Stimulated activated naive CD4-positive, alpha-beta T cell treated with Interleukin-2 at 50 U/mL for 16 hours (primary cell): ENCODE measurements around the gene ZFP3.
"Not testable (repeated sequence)": the region's sequence is repeated elsewhere in the genome, so short reads cannot be mapped to it uniquely, and the experiment has no call there.

ENCODE experiments used
- DNase-seq: peaks from one replicate; lab custom pipeline; 2025; lab: John Stamatoyannopoulos, UW

Gene ZFP3

DNA sequence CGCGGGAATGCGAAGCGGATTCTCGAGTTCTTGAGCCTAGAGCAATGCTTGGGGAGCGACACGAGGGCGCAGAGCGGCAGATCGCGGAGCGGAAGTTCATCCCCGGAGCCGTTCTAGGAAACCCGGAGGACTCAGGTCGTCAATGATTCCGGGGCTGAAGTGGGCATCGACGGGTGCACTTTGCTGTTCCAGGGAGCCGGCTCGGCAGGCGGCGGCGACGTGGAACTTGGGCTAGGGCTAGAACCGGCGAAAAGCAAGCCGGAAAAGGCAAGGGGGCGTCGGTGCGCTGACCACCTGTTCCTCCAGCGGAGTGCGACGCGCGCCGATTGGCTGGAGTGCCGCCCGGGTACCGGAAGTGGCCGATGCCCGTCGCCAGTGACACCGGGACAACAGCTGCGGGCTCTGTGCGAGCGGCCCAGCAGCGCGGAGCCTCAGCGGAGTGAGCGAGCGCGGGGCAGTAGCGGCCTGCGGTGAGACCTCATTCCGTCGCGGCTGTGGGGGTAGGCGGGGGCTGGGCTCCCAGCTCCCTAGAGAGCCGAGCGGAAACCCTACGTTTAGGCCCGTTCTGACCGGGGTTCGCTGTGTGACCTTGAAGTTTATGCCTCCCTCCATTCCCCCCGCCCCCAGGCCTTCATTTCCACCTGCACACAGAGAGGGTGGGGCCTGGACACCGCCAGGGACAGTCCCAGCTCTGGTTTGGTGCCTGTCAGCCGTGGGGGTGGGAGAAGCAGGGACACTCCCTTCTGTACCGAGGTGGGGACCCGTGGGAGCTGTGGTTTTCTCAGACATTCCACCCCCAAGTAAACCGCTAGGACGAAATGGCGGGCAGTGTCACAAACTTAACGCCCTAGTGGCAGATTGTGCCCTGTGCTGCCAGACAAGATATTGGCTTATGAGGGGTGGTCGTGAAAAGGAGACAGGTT lies at the start of gene ZFP3:
TSS of gene ZFP3 (plus strand) at position 362 of the 923 bp plus-strand sequence. CDS start 13,038 bp downstream, outside the sequence.
- DNase-seq = peak; percentile 74

DNA sequence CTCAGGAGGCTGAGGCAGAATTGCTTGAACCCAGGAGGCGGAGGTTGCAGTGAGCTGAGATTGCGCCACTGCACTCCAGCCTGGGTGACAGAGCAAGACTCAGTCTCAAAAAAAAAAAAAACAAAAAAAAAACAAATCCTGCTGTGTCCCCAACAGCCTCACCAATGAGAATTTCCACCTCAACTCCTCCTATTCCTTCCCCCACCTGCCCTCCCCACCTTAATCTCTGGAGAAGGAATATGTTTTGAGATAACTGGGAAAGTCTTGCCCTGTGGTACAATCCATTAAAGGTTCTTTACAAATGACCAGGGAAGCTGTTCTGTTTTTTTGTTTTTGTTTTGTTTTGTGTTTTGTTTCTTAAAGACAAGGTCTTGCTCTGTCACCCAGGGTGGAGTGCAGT lies 48.1 kb upstream of the ZFP3 start:
- not testable (repeated sequence) for DNase-seq

DNA sequence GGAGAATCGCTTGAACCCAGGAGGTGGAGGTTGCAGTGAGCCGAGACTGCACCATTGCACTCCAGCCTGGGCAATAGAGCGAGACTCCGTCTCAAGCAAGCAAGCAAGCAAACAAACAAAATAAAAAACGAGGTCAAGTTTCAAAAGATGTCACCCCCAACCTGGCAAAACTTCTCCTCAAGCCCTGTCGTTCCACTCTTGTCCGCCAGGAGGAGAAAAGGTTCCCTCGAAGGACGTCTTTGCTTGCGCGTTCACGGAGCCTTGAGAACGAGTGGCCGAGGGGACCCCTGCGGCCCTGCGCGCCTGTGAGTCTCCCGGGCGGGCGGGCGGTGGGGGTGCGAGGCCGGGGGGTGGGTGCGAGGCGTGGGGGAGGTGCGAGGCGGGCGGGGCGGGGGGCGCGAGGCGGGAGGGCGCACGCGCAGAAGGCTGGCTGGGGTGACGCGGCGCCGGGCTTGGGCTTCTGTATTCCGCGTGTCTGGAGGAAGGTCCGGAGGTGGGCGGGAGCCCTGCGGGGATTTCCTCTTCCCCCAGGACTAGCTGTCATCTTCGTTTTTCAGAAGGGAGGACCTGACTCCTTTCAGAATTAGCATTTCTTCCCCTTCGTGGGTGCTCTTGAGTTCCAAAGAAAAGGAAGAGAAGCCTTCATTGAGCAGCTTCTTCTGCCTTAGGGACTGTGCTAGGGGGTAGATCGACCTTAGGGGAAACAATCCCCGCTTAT lies 46.7 kb upstream of the ZFP3 start:
- peak; percentile 90 for DNase-seq

DNA sequence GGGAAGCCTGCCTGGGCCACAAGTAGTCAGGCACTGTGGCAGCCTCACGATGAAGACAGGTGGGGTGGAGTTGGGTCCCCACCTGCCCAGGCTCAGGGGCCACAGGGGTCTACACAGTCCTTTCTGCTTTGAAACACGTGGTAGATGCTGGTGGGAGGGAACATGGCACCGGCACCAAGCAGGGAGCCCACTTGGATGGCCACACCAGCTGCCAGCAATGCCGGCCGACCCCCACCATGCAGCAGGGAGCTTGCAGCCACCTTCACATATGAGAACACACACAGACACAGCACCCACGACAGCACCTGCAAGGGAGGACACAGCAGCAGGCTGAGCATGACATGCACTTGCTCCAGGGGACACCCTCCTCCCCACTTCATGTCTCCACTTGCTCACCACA lies 45.4 kb upstream of the ZFP3 start:
- no peak for DNase-seq

DNA sequence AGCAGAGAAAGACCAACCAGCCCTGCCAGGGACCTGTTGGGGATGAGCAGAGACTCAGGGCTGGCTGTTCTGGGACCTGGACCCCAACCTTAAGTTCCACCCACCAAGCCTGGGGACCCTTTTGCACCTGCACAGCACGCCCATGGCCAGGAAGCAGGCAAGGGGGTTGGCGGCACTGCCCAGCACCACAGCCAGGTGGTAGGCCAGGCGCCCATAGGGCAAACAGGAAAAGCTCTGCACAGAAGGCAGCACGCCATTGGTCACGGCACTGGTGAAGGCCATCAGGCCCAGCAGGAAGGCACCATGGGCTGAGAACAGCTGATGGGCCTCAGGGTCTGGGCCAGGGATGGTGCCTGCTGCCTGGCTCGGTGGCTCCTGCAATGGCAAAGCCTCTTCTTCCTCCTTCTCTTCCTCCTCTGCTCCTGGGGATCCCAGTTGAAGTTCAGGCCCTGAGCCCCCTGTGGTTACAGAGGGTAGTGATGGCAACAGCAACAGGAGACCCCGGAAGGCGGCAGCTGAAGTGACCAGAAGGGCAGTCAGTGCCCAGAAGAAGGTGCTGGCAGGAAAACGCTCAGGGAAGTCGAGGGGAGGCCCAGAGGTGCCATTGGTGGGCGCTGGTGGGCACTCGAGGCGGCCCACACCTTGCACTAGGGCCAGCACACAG lies 44.8 kb upstream of the ZFP3 start:
- DNase-seq = no peak

DNA sequence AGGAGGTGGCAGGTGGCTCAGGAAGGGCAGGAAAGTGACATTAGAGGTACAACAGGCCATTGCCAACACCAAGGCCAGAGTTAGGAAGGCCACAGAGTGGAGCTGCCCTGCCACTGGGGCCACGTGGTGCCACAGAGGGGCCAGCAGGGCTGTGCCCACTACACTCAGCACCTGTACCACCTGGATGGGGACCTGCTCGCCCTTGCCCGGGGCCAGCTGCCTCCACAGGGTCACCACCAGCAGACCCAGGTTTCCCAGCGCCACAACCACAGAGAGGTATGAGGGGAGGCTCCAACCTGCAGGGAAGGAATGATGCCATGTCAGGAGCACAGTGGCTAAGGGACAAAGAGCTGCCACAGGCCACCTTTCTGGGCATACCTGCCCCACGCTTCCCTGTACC lies 44.2 kb upstream of the ZFP3 start:
- no peak for DNase-seq

DNA sequence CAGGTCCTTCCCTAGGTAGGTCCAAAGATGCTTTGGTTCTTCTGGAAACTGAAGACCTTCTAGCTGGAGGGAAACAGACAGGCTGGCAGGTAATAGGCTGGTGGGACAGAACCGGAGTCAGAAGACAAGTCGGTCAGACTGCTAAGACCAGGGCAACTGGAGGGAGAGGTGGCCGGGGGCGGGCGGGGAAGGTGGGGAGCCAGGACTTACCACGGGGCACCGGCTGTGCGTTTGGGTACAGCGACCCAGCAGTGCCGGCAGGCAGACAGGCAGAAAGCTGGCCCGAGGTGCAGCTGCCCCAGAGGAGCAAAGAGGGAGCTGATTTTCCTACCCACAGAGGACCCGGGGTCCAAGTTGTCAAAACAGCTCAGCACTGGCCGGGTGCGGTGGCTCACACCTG lies 43.6 kb upstream of the ZFP3 start:
- DNase-seq = no peak

DNA sequence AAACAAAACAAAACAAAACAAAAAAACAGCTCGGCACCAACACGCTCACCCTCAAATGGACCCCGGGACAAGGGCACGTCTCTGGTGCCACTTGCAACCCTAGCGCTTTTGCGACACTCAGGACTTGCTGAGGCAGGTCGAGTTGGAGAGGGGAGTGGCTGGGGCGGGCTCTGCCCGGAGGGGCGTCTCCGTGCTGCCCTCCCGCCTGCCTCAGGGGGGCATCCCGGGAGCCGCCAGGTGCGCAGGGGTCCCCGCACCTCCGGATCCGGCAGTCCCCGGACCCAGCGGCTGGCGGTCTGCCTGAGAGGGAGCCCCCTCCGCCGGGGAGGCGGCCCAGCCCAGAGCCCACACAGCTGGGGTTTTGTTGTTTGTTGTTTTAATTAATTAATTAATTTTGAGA lies 43.0 kb upstream of the ZFP3 start, which contains the start of gene SLC52A1:
TSS of gene SLC52A1 (minus strand) at position 112 of the 400 bp plus-strand sequence. CDS start 820 bp downstream, outside the sequence.
- no peak for DNase-seq

DNA sequence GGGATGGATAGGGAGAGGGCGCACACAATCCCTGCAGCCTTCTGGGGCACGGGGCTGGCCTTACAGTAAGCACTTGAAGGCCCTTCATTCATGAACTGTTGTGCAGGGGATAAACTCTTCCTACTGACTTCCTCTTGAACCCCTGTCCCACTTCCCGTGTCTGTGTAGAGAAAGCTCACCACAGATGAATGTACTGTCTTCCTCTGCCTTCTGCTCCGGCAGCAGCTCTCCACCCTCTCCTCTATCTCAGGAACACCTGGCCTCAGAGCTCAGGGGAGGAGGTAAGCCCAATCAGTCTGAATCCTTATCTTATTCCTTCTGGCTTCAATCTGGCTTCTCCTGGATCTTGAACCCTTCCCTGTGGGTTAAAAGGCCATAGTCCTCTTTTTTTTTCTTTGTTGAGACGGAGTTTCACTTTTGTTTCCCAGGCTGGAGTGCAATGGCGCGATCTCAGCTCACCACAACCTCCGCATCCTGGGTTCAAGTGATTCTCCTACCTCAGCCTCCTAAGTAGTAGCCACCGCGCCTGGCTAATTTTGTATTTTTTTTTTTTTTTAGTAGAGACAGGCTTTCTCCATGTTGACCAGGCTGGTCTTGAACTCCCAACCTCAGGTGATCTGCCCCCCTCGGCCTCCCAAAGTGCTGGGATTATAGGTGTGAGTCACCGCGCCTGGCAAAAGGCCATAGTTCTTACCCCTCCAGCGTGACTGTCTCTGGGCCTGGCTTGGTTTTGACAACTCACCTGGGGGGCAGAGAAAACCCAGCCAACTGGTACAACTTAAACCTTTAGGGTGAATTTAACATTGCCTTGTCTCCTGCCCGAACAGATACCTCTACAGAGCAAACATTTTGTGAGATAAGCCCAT lies 35.9 kb upstream of the ZFP3 start:
- DNase-seq = peak; percentile 24

DNA sequence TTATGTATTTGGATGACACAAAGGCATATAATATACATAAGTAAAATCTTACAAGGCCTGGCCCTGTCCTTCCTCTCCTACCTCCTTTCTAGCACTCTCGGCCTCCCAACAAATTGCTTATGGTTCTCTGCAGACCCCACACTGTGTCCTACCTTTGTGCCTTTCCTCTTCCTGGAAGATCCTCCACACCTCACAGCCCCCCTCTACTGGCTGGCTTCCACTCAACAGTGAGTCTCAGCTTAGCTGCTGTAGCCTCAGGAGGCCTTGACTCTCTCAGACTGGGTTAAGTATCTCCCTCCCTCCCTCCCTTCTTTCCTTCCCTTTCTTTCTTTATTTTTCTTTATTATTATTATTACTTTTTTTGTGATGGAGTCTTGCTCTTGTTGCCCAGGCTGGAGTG lies 34.7 kb upstream of the ZFP3 start:
- no peak for DNase-seq

DNA sequence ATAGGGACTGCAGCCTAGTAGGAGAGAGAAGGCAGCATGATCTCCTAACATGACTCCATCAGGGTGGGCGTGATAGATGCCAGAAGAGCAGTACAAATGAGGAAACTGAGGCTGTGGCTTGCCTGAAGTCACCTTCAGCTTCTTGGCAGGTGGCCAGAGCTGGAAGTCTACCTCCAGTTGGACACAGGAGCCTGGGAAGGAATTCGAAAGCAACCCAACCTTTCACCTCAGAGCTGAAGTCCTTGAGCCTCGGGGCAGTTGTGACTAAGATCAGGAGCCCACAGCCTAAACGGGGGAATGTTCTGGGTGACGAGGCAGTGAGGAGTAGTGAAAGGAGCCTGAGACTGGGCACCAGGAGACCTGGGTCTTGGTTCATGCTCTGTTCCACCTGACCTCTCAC lies 33.6 kb upstream of the ZFP3 start:
- DNase-seq = no peak

DNA sequence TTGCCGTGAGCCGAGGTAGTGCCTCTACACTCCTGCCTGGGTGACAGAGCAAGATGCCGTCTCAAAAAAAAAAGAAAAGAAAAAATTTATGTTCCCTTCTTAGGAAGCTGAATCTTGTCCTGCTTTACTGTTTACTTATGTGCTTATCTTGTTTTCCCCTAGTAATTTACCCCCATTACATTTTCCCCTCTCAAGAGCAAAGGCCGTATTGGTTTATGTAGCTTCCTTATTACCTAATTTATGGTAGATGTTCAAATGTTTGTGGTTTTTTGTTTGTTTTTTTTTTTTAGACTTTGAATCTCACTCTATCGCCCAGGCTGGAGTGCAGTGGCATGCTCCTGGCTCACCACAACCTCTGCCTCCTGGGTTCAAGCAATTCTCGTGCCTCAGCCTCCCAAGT lies 32.8 kb upstream of the ZFP3 start:
- DNase-seq = no peak

DNA sequence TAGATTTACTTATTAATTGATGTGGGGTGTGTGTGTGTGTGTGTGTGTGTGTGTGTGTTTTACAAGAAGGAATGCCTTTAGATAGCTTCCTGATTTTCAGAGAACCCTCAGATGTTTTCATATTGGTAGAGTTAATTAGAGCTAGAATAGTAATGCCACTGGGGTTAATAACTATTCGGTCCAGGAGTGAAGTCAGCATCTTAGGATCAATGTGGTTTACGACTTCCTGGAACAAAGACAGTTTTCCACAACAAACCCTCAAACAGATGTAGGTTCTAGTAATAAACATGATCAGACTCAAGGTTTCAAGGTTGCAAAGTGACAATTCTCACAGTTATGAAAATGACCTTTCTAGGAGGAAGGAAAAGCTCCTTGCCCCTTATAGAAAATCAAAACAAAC lies 30.8 kb upstream of the ZFP3 start:
- no peak for DNase-seq

DNA sequence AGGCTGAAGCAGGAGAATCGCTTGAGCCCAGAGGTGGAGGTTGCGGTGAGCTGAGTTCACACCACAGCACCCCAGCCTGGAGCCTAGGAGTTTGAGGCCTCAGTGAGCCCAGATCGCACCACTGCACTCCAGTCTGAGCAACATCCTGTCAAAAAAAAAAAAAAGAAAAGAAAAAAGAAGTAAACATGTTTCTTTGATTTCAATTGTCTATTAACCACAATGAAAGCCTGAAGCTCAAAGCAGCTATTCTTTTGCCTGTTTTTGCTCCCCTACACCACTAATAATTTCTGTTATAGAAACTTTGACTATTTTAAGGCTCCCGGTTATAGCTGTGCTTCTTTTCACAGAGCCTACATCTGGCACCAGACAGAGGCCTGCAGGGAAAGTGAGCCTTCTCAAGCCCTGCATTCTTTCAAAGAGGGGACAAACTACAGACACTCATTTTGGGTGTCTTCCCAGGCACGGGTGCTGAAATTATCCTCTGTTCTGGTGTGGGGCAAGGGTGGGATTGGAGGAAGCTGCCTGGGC lies 28.9 kb upstream of the ZFP3 start:
- peak; percentile 42 for DNase-seq

DNA sequence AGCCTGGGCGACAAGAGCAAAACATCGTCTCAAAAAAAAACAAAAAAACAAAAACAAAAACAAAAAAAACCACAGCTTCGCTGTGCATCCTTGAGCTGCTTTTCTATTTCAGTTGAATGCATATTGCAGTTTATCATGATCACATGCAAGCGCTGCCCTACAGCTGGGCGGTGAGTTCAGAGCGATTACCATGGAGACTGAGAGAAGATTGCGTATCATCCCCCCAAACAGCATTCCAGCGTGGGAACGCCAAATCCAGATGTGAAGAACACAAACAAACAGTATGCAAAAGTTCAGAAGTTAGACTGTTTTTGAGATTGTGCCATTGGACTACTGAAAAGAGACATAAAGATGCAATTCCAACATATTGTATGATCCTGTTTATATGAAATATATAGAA lies 28.0 kb upstream of the ZFP3 start:
- DNase-seq = no peak

DNA sequence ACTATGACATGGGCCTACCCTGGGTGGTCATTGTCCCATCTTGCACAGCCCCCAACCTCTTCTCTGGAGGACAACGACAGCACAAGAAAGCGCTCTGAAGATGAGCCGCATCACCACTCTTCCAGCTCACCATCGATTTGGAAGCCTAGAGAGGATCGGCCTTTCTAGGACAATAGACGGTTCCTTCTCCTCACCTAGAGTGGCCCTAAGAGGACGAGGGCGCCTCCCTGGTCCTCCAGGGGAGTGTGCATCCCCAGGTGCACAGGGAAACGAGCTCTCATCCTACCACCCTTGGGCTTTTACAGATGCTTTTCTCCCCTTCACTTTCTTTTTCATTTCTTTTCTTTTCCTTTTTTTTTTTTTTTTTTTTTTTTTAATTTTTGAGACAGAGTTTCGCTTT lies 22.7 kb upstream of the ZFP3 start:
- DNase-seq = no peak

DNA sequence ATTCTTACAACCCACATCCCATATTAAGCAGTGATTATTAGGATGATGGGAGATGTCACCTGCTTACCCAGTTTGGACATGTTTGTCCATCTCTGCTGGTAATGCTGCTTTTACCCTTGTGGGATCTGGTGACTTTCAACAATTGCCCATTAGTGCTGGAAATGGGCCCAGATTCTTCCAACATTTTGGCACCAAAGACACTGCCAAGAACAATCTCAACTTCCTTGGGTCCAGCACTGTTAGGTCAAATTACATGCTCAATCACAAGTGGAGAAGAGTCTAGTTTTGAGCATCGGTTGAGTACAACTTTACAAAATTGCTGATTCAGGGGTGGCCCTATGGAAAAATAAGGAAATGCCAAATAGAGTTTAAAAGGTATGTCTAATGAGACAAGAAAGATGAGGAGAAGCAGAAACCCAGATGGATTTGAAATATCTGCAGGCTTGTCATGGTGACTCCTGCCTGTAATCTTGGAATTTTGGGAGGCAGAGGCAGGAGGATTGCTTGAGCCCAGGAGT lies 13.0 kb upstream of the ZFP3 start:
- DNase-seq = no peak

DNA sequence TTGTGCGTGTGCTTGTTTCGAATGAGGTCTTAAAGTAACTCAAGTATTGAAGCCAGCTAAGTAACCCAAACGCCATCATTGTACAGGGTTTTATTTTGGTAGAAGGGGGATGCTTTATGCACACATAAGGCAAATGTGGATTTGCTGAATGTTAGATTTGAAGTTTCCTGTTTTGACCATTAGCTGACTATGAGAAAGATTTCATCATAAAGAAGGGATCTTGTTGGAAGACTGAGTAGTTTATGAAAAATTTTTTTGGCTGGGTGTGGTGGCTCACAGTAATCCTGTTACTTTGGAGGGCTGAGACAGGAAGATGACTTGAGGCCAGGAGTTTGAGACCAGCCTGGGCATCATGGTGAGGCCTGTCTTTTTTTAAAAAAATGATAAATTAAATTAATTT lies 10.0 kb upstream of the ZFP3 start:
- DNase-seq = no peak

DNA sequence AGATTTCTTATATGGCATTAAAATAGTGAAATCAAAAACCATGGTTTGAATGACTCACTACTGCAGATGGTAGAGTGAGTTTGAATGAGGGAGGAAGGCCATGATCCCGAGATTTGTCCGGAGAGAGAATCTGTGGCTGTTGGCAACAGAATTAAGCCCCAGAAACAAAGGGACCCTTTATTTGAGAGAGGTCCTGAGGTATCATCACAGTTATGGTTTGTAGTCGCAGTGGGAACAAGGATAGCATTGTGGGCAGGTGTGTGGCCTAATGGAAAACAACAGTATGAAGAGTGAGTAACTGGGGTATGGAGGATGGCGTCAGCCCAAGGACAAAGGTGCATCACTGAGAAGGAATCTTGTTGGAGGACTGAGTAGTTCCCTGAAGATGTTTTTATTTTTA lies 8.5 kb upstream of the ZFP3 start:
- no peak for DNase-seq

DNA sequence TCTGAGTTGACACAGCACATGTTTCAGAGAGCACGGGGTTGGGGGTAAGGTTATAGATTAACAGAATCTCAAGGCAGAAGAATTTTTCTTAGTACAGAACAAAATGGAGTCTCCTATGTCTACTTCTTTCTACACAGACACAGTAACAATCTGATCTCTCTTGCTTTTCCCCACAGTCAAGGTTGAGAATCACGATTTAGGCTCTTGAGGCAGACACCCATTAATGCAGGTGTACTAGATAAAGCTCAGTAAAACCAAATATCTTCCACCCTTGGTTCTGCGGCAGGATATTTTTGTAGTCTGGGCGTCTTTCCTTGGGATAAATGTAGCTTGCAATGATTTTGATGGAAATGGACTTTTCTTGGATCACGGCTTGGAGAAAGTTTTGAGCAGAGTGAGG lies 2.8 kb upstream of the ZFP3 start:
- DNase-seq = not testable (repeated sequence)

DNA sequence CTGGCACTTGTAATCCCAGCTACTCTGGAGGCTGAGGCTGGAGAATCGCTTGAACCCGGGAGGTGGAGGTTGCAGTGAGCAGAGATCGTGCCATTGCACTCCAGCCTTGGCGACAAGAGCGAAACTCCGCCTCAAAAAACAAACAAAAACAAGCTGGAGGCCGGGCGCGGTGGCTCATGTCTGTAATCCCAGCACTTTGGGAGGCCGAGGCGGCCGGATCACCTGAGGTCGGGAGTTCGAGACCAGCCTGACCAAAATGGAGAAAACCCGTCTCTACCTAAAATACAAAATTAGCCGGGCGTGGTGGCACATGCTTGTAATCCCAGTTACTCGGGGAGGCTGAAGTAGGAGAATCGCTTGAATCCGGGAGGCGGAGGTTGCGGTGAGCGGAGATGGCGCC lies 992 bp upstream of the ZFP3 start:
- not testable (repeated sequence) for DNase-seq
